Limb (tissue), 2 donors: ENCODE data around the gene CRACDL.

Source experiments
- DNase-seq, 2 donors: peaks; one replicate each; pipeline ENCODE4 v3.0.0-alpha.2; 2016; ENCODE audit errors: extremely low spot score in 2 of 2

The CRACDL gene

DNA sequence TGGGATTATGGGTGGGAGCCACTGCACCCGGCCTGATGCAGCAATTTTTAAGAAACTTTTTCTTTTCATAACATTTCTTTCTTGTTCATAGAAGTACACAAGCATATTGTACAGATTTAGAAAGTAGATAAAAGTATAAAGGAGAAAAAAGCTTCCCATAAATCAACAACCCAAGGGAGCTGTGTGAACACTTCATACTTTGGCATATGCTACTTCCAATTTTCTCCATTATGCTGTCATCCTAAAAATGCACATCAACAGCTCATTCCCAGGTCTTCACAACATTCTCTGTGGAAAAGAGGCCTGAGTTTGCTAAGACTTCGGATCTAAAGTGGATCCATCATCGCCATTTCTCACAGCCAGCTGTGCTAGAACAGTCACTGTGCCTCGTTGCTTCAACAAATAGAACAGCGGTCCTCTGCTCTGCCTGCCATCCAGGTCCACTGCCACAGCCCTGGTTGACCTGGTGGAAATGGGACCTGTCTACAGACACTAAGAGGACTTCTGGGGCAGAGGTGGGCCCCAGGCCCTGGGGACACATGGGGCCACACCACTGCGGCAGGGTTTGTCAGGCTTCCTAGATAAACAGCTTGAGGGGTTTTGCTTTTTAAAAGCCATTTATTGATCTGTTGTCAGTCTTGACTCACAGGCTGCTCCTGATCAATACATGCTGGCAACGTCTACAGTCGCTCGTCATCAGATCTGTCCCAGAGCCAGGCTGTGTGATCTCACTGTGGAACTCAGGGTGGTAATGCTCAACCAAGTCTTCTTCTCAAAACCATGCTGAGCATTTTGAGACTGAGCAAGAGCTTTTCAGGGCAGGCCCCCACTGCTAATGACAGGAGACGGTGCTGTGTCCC lies 132.4 kb downstream of the CRACDL start:
- peak in 1 of 2 donors; percentile 15 for DNase-seq

DNA sequence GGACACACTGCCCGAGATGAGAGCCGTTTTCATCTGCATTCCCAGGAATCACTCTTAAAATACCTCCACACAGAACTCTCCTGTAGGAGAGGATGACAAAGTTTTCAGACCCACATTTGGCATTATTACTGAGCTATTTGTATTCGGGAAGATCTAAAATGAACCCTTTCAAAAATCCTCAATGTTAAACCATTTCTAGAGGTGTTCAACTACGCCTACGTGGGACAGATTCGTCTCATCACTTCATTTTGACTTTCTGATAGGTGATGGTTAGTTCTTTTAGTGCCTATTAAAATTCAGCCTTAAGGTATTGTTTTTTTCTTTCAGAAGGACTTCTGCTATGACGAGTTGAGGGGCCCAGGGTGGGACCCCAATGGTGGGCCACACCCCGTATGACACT lies 133.7 kb downstream of the CRACDL start:
- no peak for DNase-seq

DNA sequence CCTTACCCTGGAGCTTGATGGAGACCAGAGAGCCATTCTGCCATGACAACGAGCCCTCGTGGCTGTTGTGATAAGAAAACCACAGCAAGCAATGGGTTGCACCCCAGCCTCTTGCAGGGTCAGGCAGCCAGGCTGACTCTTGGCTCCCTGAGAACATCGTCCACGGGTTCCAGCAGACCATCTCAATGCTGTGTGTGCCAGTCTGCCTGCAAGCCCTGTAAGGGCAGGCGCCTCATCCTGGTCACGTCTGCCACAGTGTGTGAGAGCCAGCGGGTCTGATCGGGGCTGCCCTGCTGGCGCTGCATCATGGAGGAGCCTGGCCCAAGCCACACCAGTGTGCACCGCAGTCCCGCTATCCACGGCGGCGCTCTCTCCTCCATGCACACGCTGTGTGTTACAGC lies 134.1 kb downstream of the CRACDL start:
- DNase-seq = no peak

DNA sequence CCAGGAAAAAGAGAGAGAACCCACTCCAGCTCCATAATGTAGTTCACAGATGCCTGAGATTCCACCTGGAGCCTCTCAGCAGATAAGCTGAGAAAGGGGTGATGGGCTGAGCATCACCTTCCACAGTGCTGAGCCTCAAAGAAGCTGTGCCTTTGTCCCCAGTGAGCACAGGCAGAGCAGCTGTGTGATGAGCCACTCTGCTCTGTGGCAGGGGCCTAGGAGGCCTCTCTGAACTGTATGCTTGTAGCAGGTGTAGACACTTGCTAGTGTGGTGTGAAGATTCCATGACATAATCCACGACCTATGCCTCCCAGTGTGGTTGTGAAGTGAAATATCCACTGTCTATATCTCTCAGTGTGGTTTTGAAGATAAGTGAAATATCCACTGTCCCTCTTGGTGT lies 134.7 kb downstream of the CRACDL start:
- DNase-seq = no peak

DNA sequence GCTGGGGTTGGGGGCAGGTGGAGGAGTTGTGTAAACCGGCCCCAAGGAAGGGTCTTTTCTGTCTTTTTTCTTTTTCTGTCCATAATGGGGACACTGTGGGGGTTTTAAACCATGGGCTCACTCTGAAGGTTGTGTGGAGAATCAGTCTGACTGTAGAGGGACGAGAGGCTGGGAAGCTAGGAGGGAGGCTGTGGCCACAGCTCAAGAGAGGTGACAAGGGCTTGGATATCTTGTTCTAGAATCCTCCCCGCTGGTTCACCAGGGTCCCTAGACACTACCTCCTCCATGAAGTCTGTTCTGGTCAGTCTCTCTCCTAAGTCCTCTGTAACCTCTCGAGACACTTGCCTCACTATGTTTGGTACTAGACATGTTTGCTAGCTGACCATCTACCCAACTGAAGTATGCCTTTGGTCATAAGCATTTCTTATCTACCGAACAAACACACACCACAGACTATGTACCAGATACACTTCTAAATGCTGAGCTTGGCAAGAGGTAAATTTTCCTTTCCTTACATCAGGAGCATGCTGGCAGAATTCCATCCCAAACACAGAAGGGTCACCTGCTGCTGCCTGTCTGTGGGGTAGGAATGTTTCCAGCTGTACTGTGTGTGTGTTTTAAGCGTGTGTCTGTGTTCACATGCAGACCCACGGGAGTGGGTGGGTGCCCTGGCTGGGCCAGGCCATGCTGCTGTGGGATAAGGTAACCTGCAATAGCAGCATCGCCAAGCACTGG lies 135.5 kb downstream of the CRACDL start:
- DNase-seq = no peak

DNA sequence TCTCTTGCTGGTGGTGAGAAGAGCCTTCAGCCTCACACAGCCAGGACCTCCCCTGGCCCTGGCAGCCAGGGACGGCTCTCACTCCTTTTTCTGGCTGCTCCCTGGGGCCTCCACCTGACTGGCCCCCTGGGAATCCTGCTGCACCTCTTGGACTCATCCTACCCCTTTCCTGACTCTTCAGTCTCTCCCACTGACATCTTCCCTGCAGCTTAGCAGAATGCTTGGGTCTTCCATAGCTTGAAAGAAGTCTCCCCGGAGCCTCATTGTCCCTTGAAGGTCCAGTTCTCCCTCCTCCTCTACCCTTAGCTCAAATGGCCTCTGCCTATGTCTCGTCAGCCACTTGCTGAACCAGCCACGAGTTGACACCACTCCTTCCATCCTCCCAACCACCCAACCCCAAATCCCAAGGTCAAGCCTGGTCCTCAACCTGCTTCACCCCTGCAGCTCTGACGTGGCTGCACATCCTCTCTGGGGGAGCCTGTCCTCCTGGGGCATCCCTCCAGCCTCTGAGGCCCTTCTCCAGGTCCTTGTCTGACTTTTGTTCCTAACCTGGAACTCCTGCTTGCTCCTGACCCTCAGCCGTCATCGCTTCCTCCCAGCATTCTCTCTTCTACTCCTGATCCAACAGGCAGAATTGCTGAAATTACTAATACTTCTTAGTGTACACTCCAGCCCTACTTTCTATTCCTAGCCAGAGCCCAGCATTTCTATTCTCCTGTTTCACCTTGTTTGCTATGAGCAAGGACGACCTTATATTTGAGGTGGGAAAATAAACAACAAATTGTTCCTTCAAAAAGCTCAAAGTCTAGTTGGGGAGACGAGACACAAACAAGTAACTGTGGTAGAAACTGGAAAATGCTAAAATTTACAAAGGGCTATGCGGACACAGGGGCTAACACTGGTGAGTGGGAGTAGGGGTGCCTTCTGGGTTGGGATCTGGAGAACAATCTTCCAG lies 136.4 kb downstream of the CRACDL start:
- no peak for DNase-seq

DNA sequence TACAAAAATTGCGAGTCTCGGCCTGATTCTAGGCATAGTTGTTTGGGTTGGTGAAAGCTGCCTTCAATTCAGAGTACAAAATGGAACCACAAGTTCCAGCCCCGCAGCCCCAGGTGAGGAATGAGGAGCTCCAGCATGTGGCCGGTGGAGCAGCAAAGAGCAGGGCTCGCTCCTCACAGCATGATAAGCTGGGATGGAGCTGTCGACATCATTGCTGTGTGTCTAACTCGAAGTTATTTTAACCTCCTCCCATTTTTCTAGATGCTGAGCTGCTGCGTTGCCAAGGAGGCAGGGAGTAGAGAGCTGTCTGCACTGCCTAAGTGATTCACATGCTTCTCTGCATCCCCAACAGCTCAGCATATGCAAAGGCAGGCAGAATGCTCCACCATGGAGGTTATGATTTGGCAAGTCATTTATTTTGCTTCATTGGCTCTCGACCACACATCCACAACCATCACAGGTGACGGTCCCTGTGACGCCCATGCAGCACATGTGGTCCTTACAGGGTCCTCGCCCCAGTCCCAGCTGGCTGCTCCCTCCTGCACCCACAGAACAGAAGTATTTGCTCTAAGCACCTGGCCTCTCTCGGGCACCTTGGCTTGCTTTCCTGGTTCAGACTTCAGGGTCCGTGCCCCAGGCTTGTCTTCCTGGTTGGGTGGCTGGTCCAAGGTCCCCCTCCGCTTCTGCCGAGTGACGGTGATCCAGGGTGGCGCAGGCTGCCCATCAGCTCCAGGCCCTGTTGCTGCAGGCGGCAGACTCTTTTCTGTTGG lies 139.1 kb downstream of the CRACDL start:
- DNase-seq = no peak

DNA sequence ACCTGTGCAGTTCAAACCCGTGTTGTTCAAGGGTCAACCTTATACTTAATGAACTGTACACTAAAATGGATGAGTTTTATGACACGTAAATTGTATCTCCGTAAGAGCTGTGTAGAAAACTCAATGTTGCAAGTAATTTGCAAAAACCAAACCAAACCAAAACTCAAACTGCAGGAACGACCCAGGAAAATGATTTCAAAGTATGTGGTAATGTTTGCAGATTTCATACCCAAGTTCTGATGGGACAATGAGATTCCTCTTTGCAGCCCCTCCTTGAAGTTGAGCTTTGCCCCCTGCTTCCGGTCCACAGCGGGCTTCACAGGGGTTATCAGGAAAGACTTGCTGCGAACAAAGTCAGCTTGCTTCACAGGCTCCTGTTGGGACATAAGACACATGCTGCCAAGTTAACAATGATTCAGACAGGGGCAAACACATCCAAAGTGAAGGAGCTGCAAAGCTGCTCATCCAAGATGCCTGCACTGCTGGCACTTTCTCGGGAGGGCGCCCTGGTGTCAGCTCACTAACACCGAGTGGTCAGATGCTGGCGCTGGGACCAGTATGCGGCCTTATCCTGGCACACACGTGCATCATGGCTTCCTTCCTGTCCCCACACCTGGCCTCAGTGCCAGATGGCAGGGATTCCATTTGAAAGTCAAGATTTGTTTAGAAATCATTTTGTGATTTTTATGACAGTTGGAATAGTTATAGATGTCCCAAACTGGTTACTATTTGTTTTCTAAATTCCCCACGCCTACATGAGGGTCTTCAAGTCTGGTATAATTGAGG lies 139.9 kb downstream of the CRACDL start:
- no peak for DNase-seq

DNA sequence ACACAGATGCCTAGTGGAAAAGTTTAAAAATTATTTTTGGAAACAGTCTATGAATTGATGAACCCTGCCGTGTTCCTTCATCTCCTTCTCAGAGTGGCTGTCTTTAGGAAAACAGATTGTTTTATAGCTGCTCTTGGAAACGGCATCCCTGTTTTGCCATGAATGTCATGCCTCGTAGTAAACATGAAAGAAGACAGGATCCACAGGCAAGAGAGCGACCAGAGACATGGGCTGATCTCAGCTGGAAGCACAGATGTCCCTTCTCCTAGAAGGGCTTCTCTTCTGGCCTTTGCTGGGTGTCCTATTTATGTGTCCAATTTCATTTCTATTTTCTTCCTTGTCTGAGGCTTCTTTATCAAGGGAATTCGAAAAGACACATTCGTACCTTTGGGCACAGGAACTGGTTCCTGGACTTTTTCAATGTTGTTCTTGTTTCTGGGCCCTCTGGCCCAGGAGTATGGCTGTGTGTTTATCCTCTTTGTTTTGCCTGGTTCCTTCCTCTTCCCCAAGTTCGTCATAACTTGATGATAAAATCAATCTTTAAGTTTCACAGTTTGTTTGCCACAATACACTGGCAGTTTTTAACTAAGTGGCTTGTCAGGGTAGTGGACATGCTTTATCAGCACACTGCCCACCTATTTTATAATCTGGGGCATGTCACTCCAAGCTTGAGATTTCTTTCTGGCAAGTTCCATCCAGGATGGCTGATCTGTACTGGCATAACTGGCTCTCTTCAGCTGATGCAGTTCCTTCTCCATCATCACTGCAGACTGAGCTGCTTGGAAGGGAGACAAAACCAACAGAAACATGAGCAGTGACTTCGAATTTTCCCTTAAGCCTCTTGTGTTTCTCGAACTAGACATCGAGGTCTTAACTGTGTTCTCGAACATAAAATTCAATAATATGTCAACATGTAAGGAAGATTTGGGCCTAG lies 141.9 kb downstream of the CRACDL start:
- DNase-seq = no peak

DNA sequence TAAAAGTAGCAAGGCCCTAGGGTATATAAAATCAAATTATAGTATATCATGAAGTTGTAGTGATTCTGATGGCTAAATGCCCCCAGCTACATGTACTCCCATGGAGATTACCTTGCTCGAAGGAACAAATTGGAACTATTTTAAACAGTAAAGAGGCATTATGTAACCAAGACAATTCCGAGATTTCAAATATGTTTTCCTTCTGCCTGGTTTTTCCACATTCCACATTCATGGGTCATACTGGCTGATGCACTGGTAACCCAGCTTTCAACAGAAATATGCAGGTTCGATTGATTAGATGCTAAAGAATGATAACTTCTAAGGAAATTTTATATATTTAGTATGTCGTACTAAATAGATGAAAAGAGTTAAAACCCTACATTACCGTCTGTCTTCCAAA lies 142.8 kb downstream of the CRACDL start:
- no peak for DNase-seq

DNA sequence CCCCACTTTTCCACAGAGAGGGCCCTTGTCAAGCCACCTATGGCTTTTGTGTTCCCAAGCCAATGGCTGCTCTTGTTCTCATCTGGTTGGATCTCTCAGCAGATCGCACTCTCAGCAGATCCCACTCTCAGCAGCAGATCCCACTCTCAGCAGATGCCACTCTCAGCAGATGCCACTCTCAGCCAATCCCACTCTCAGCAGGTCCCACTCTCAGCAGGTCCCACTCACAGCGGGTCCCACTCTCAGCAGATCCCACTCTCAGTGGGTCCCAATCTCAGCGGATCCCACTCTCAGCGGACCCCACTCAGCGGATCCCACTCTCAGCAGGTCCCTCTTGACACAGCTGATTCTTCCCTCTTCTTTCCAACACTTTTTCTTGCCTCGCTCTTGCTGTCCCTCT lies 145.8 kb downstream of the CRACDL start:
- DNase-seq = no peak

DNA sequence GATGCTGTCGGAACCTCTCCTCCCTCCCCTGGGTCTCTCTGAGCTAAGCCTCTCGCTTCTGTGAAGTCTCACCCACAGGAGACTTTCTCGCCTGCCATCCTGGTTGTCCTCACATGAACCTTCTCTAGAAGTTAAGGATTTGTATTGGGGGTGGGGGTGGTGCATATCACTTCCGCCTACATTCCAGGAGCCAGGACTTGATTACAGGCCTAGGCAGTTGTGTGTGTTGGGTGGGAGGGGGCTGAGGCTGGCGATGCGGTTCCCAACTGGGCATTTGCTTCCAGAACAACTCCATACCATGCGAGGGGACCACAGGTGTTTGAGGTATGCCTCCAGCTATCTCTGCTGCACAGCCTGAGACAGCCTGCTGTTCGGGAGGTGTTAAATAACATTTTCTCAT lies 148.3 kb downstream of the CRACDL start:
- DNase-seq = no peak

DNA sequence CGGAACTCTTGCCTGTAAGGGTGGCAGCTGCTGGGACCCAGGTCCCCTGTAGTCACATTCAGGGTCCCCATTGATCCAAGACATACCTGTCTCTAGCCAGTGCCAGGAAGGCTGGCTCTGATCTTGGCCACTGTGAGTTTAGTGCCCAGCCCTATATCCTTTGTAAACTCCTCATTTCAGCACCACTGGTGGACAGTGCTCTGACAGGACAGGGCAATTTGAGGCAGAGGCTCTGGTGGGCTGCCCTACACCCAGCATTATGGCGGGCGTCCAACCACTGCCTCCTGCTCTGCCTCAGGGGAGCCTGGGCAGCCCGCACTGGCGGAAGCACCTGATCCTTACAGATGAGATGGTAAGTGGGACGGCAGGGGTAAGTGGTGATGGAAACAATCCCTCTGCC lies 149.8 kb downstream of the CRACDL start:
- DNase-seq = no peak

DNA sequence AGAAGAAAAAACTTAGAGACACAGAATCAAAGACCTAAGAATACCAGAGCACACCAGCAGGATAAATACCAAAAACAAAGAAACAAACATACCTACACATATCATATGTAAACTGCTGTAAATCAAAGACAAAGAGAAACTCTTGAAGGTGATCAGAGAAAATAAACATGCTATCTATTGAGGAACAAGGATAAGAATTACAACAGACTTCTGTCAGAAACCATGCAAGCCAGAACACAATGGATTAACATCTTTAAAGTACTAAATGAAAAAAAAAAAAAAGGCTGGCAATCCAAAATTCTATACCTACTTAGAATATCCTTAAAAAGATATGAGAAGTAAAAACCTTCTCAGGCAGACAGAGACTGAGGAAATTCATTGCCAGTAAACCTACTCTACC lies 153.5 kb downstream of the CRACDL start:
- DNase-seq = no peak

DNA sequence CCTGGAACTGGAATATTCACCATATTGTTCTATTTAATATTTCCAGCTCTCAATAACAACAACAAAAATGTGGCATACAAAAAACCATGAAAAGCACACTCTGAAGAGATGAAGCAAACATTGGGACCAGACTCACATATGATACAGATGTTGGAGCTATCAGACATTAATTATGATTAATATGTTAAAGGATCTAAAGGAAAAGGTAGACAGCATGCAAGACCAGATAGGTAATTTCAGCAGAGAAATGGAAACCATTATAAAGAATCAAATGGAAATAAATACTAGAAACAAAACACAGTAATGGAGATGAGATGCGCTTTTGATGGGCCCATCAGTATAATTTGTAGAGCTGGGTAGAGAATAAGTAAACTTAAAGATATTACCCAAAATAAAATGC lies 154.2 kb downstream of the CRACDL start:
- no peak for DNase-seq

DNA sequence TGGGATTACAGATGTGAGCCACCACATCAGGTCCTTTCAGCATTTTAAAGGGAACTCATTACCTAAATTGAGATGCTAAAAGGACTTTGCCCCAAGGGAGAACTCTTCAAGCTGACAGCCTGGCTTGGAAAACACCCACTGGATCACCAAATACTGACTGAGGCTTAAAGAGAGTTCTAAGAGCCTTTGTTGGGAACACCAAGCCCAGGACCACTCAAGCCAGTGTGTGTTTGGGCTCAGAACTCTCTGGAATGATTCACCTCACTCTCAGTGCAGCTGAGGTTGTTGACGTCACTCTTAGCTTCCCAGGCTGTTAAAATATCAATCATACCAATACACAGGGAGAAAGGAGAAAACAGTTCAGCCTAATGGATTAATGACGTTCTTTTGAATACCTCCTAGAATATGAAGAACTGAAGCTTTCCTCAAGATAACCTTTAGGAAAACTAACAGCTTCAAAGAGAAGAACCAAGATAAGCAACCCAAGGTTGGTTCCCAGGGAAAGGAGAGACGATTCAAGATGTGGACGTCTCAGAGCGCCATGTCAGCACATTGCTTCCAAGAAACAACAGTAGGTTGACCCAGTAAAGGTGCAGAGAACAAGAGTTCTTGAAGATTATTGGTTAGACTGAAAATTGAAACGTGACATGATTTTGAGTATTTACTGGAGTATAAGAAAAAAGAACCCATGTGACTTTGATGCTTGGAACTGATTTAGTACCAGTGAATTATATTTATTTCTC lies 157.1 kb downstream of the CRACDL start:
- DNase-seq = no peak

DNA sequence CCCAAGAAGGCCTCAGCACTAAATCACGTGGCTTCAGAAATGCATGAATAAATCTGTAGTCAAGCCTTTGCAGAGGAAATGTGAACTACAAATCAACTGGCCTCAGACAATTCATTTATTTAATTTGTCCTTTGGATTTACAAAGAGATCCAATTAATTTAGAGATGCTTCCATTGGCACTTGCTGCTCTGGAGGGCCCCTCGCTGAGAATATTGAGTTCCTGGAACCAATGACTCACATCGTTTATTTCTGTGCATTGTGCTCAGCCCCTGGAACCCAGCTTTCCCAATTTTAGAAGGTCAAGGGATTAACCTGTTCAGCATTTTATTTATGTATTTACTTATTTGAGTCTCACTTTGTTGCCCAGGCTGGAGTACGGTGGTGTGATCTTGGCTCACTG lies 157.9 kb downstream of the CRACDL start:
- no peak for DNase-seq

DNA sequence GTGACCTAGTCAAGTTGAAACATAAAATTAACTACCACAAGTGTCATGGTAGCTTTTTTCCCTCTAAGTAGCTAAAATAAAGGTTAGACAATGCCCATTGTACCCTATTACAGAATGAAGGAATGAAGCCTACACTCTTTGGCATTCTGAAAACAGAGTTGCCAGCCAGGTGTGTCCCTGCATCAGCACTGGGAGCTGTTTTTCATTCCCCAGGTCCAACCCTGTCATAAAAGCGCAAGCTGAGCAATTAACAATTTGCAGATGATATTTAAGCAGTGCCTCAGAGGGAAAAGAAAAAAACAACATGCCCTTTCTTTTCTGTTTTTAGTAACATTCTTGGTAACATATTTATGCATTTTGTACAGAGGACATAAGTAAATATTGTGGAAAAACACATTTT lies 158.3 kb downstream of the CRACDL start:
- DNase-seq = no peak
